NCI-H2227 (cell line): ENCODE results near the gene SMARCC2.
"Not testable (repeated sequence)": the region's sequence is repeated elsewhere in the genome, so short reads cannot be mapped to it uniquely, and the experiment has no call there.

Experiments used
- DNase-seq: peaks from one replicate; lab custom pipeline; 2025; ENCODE audit not compliant: unreplicated experiment; lab: John Stamatoyannopoulos, UW

SMARCC2 gene

DNA sequence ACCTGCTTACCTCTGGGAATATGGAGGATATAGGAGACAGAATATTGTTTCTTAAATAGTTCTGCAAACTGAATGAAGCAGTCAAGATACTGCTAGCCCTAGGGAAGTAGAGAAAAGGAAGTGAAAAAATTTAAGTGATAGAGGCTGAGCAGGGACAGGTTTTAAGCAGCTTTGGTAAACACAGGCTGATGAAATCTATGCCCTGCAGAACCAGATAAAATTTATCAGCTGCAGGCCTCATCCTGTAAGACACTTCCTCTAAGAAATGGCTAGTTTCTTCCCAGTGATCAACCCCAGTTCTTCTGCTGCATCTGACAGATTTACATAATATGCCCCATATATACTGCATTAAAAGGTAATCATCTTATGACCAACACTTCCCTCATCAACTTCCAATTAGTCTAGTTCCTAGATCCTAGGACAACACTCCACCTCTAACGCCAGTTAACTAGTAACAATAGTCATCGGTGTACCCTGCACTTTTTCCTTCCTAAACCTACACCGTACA lies 62.5 kb downstream of the SMARCC2 start:
- no peak for DNase-seq

DNA sequence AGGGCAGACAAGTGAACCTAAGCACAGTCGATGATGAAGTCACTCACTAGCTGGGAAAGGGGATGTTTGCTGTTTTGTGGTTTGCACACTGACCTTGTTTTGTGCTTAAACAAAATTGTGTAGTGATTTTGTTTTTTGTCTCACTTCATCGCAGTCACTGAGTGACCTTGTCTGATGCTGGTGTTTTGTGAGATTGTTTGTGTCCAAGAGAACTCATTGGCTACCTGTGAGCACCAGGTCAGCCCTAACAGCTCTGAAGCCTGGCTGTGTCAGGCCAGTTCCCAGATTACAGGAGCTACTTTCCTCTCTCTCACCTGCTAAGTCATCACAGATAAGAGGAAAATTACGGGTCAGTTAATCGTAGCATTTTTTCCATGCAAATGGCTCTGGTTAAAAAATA lies 65.2 kb downstream of the SMARCC2 start:
- no peak for DNase-seq

DNA sequence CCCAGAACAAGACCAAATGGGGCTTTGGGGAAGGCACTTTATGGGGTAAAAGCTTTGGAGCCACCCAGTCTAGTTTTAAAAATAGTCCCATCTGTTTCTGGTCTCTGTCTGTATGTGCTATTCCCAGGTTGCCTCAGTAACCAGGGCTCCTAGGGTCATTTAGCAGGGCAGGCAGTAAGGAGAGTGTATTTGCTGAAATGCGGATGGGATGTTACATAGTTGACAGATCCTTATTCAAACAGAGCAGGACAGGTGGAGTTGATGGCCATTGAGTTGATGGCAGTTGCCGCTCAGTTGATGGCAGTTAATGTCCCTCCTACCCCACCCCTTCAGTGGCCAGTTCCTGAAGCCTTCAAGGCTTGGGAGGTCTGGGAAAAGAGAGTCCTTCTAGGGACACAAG lies 66.6 kb downstream of the SMARCC2 start:
- peak; percentile 12 for DNase-seq

DNA sequence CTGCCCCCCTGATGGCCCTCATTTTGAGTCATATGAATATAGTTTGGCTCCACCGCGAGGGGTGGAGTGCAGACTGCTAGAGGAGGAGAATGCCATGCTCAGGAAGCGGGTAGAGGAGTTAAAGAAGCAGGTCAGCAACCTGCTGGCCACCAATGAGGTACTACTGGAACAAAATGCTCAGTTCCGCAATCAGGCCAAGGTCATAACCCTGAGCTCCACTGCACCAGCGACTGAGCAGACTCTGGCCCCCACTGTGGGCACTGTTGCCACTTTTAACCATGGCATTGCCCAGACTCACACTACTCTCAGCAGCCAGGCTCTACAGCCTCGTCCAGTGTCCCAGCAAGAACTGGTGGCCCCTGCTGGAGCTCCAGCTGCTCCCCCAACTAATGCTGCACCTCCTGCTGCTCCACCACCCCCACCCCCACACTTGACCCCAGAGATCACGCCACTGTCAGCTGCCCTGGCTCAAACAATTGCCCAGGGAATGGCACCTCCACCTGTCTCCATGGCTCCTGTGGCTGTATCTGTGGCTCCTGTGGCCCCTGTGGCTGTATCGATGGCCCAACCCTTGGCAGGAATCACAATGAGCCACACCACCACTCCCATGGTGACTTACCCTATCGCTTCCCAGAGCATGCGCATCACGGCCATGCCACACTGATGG lies 67.9 kb downstream of the SMARCC2 start:
- DNase-seq, result no peak

DNA sequence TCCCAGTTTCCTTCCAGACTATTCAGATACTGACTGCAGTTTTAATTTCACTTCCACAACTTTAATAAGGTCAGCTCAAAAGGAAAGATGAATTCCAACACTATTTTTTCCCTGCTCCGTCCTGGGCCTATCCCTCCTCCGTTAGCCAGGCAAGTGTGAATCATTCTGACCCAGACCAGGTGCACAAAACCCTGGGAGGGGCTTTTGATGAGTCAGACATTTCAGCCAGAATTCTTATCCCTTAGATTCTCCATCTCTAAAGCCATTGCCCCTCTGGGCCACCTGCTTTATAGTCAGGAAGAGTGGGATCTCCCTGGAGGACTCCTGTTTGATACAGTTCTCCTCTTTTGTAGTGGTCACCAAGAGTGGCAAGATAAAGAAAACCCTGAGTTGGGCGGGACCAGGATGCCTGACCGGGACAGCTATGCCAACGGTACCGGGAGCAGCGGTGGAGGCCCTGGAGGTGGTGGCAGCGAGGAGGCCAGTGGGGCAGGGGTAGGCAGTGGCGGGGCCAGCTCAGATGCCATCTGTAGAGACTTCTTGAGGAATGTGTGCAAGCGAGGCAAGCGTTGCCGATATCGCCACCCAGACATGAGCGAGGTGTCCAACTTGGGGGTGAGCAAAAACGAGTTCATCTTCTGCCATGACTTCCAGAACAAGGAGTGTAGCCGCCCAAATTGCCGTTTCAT lies 69.0 kb downstream of the SMARCC2 start:
- no peak for DNase-seq

DNA sequence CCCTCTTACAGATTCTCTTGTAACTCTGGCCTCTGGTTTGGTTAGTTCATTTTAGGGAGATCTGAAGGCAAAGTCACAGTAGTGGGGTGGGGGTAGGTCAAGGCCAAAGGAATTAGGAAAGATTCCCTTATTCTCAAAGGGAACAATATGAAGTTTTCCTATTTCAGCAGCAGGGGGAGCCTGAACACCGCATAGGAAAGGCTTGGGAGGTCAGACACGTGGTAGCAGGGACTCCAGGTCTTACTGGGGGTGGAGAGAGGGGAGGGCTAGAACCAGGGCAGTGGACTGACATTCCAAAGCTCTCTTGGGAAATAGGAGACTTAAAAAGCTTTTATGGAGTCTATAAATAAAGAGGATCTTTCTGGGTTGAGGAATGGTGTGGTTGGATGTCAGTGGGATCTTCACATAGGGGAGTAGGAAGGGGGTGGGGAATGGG lies 69.9 kb downstream of the SMARCC2 start:
- peak; percentile 77 for DNase-seq

DNA sequence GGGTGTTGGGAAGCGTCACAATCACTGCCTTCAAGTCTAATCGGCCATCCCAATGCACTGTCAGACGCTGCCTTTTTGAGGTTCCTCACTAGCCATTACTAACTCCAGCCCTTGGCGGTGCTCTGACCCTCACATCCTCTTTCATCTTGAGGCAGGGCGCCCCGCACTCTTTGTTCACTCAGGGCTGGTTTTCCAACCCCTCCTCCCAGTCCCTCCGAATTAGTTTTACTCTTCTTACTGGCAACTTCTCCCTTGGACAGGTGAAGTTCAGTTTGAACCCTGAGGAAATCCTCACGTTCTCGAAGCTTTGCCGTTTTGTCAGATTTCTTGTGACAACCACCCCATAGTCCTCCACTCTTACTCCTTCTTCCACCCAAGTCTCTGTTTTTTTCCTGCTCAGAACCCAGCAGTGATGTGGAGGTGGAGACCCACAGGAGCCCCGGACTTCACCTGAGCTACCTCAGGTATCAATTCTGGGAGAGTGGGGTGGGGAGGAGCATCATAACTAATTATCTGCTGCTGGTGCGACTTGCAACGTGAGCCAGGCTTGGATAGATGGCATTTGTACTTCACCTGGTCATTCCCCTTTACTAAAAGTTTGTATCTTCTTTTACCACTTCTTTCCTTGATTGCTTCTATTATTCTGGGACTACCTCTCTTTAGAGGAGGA lies 70.5 kb downstream of the SMARCC2 start:
- no peak for DNase-seq

DNA sequence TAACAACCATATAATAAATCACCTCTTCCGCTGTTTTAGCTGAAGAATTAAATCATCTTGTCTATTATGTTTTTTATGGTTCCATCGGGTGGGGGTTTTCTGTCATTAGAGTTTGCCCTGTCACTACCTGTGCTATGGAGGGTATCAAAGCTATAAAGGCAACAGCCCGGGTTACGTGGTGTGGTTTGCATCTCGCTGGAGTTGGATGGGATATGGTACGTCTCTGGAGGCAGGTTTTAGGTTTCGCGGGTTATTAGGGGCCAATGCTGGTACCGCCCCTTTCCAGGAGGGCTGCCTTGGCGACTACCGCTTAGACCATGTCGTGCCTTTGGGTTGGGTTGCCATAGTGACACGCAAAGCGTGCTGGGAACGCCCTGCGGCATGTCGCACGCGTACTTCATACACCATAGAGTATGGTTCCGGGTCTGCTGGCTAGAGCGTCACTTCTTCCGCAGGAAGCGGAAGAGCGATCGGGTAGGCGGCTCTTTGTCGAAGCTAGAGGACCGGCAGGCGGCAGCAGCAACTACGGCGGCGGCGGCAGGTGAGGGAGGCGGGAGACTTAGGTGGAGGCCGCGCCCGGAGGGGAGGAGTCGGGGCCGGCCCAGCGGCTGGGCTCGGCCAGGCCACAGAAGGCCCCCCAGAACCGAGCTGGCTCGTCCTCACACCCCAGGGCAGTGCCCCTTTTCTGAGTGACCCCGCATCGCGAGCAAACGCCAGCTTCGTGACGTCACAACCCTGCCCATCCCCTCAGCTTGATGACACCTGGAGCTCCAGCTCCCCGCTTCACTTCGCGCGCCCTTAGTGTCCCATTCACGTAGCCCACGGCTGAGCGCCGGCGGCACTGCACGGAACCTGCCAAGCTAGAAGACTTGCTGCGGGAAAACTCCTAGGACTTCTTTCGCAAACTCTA lies 71.2 kb downstream of the SMARCC2 start, which contains the start of gene ZC3H10:
Gene ZC3H10 (plus strand): TSS at position 489 of the 910 bp plus-strand sequence. CDS start 2,297 bp downstream, outside the sequence.
- DNase-seq, result peak; percentile 97

DNA sequence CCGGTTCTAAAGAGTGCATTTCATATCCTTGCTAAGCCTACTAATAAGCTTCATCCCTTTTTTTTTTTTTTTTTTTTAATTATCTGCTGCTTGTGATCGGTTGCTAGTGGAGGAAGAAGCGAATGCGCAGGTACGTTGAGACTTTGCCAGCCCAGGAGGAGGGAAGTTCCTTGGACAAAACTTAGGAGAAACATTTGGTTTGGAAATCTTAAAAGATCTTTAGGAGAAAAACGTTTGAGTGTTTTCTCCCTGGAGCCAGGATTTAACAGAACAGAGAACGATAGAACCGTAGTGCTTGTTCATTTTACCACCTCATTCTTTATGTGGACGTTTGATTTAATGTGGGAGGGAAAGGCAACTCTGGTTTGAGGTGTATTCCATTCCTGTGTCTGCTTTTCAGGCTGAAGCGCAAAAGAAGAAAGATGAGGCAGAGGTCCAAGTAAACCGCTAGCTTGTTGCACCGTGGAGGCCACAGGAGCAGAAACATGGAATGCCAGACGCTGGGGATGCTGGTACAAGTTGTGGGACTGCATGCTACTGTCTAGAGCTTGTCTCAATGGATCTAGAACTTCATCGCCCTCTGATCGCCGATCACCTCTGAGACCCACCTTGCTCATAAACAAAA lies 72.1 kb downstream of the SMARCC2 start:
- not testable (repeated sequence) for DNase-seq

DNA sequence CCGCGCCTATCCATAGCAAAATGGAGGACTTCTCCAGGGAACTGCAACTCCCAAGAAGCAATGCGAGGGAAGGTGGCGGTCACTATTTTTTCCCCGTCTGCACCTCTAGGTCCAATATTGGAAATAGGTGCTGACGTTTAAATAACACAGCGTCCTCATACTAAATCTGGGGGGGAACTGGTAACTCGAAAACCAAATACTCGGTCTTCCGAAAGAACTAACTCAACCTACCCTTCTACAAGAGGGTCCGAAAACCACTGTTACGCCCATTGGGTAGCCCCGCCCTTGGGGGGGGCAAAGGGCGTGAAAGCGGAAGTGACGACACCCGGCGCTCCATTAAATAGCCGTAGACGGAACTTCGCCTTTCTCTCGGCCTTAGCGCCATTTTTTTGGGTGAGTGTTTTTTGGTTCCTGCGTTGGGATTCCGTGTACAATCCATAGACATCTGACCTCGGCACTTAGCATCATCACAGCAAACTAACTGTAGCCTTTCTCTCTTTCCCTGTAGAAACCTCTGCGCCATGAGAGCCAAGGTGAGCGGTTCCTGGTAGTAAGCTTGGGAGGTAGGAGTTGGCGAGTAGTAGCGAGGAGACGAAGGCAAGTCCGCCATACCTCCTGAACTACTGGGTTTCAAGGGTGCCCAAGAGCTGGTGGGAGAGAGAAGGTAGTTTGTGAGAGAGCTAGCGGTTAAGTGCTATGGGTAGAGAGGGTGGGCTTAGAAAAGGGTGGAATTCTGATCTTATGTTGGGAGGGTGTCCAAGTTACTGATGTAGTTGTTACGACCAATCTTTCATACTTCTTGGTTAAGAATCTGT lies 72.8 kb downstream of the SMARCC2 start, which contains the start of gene RPL41:
Gene RPL41 (plus strand): TSS at position 367 of the 815 bp plus-strand sequence.
- peak; percentile 93 for DNase-seq

DNA sequence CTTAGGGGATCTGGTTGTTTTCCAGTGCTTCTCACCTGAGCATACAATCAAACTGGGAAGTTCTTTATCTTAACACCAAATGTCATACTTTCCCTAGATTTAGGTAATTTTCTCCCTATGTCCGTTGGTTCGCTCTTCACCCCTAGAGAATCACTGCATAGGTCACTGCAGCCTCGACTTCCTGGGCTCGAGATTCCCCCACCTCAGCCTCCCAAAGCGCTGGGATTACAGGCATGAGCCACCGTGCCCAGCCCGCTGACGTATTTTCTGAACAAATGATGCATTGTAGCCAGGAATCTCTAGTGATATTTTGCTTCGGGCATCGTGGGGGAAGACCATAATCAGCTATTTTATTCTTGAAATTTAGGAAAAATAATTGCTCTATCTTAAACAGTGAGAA lies 74.0 kb downstream of the SMARCC2 start:
- no peak for DNase-seq

DNA sequence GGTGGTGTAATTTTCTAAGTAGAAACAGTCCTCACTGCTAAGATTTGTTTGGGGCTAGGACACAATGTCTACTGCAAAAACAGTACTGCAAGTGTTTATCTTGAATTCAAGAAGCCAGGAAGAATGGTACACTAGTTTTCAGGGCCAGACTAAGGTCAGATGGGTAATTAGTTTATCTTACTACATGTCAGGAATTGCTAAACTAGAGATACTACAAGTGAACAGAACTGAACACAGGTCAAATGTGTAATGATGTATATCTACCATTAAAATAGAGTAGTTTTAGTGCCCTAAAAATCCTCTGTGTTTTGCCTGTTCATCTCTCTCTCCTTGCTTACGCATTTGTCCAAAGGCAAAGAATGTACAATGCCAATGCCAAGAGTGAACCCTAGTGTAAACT lies 75.2 kb downstream of the SMARCC2 start:
- DNase-seq, result no peak
